ENCODE data around the gene ATG2A. TPM values are rescaled to one million over a fixed set of nuclear protein-coding genes. Genes with fewer than 3 reads are reported as not detected.
A peak's percentile ranks its signal among the peaks of the same experiment; 100 is the strongest.

Gene ATG2A
- polyA plus RNA-seq, 3 donors = 2.6 to 24.9 (median 4.0) TPM

GRCh38 chr11:64865286-64866172 is 51.5 kb downstream of the ATG2A start:
- WGBS (ENCODE audit: insufficient coverage) = 82% methylated on average over 9 of the region's 15 CpGs
- Histone ChIP-seq H3K36me3 (replicated peaks in 1 of 2; ENCODE audit: control insufficient read depth in 1 of 2, insufficient read depth in 2 of 2, low read length in 2 of 2) (peaks cover 12 to 29% of the 10 kb centered on the region in 2 donors), H3K9ac (ENCODE audit: insufficient read depth, low read length, poor library complexity, severe bottlenecking) (no peak overlapping the region), H3K4me2 (replicated peaks; ENCODE audit: extremely low read depth, low read length, poor library complexity, severe bottlenecking) (peak overlapping the region; percentile 17), H4K20me1 (ENCODE audit: insufficient read depth, low read length) (peaks cover 89% of the 10 kb centered on the region), H3K27me3 (ENCODE audit: control insufficient read depth in 2 of 2, insufficient read depth in 2 of 2, low read length in 2 of 2) (no peaks in the 10 kb centered on the region), H2AFZ (ENCODE audit: insufficient read depth, low read depth, low read length, poor library complexity, severe bottlenecking) (no peak overlapping the region), H3K27ac (ENCODE audit: low read depth in 1 of 2, low read length in 2 of 2) (peak overlapping the region in 1 of 2 donors; percentile 74), H3K4me1 (ENCODE audit: control insufficient read depth in 1 of 2, insufficient read depth in 2 of 2, low read length in 2 of 2) (peaks cover 78 to 90% of the 10 kb centered on the region in 2 donors), H3K9me3 (replicated peaks in 1 of 2; ENCODE audit: control insufficient read depth in 1 of 2, insufficient read depth in 1 of 2, low read length in 2 of 2) (no peaks in the 10 kb centered on the region), H3K79me2 (ENCODE audit: insufficient read depth, low read length) (peaks cover 85% of the 10 kb centered on the region), H3K4me3 (replicated peaks in 1 of 3; ENCODE audit: low read depth in 2 of 3, low read length in 3 of 3) (peak overlapping the region in 1 of 3 experiments; percentile 25)
- intact Hi-C loops (cut with micrococcal nuclease) = no loop called here
- Mint-ChIP-seq H3K4me1 (peaks cover 88% of the 10 kb centered on the region), H3K9me3 (peaks cover 0 to 5% (median 0%) of the 10 kb centered on the region in 7 donors), H3K4me3 (peak overlapping the region; percentile 48 to 61), H3K27ac (peak overlapping the region; percentile 79 to 93 (median 87)), H3K27me3 (ENCODE audit: low read depth in 3 of 3) (peaks cover 0 to 4% (median 2%) of the 10 kb centered on the region in 3 donors), H3K36me3 (peaks cover 41 to 61% of the 10 kb centered on the region in 2 donors)
- no peak for TF ChIP-seq CTCF (IDR thresholded peaks at IDR 0.05)
- DNase-seq = peak; percentile 77 to 88 (median 88)

GRCh38 chr11:64864473-64865285 is 52.3 kb downstream of the ATG2A start:
- H3K4me1 Mint-ChIP-seq = peaks cover 88% of the 10 kb centered on the region
- Histone ChIP-seq H2AFZ (ENCODE audit: insufficient read depth, low read depth, low read length, poor library complexity, severe bottlenecking) (no peak overlapping the region), H3K9me3 (replicated peaks in 1 of 2; ENCODE audit: control insufficient read depth in 1 of 2, insufficient read depth in 1 of 2, low read length in 2 of 2) (no peaks in the 10 kb centered on the region), H4K20me1 (ENCODE audit: insufficient read depth, low read length) (peaks cover 87% of the 10 kb centered on the region), H3K9ac (ENCODE audit: insufficient read depth, low read length, poor library complexity, severe bottlenecking) (no peak overlapping the region), H3K27ac (ENCODE audit: low read depth in 1 of 2, low read length in 2 of 2) (peak overlapping the region in 1 of 2 donors; percentile 74), H3K4me1 (ENCODE audit: control insufficient read depth in 1 of 2, insufficient read depth in 2 of 2, low read length in 2 of 2) (peaks cover 78 to 90% of the 10 kb centered on the region in 2 donors), H3K27me3 (ENCODE audit: control insufficient read depth in 2 of 2, insufficient read depth in 2 of 2, low read length in 2 of 2) (no peaks in the 10 kb centered on the region), H3K36me3 (replicated peaks in 1 of 2; ENCODE audit: control insufficient read depth in 1 of 2, insufficient read depth in 2 of 2, low read length in 2 of 2) (peaks cover 12 to 28% of the 10 kb centered on the region in 2 donors), H3K4me3 (replicated peaks in 1 of 3; ENCODE audit: low read depth in 2 of 3, low read length in 3 of 3) (peak overlapping the region in 1 of 3 experiments; percentile 25), H3K4me2 (replicated peaks; ENCODE audit: extremely low read depth, low read length, poor library complexity, severe bottlenecking) (peak overlapping the region; percentile 17), H3K79me2 (ENCODE audit: insufficient read depth, low read length) (peaks cover 87% of the 10 kb centered on the region)
- no peak for TF ChIP-seq CTCF (IDR thresholded peaks at IDR 0.05)
- H3K9me3 Mint-ChIP-seq = peaks cover 0 to 5% (median 0%) of the 10 kb centered on the region in 7 donors
- H3K36me3 Mint-ChIP-seq = peaks cover 42 to 69% of the 10 kb centered on the region in 2 donors
- H3K27me3 Mint-ChIP-seq (ENCODE audit: low read depth in 3 of 3) = peaks cover 0 to 4% (median 2%) of the 10 kb centered on the region in 3 donors
- peak overlapping the region in 6 of 7 donors; percentile 79 to 93 (median 88) for H3K27ac Mint-ChIP-seq
- WGBS (ENCODE audit: insufficient coverage) = 73% methylated on average over 13 of the region's 18 CpGs
- DNase-seq = no peak
- no peak overlapping the region for H3K4me3 Mint-ChIP-seq
- intact Hi-C loops (cut with micrococcal nuclease) = no loop called here
